A549 (cell line): ENCODE data around the gene GARNL3. TPM values are rescaled to one million over a fixed set of nuclear protein-coding genes. Genes with fewer than 3 reads are reported as not detected.

ENCODE experiments used
- ATAC-seq, 2 experiments: fragments of 200-7000 bp in 1 of 2; fragments of >200 bp in 1 of 2; cut with Nextera tagmentation in 1 of 2; cut with Tn5 transposase in 1 of 2; 3 replicates each; pipeline versions ENCODE4 v1.8.0 to v1.9.1; 2018 to 2020; ENCODE audit warnings: mild to moderate bottlenecking in 1 of 2, moderate library complexity in 1 of 2
- CTCF ChIA-PET: fragments of 300-600 bp; sonication (Branson Sonifier 250); formaldehyde crosslinking; extraction: SDS; loops from one replicate; lab custom pipeline; 2021; ENCODE audit warnings: antibody characterized with exemption, inconsistent platforms; lab: Yijun Ruan, JAX
- POLR2A ChIA-PET: fragments of 350-600 bp; formaldehyde crosslinking; extraction: SDS; loops from one replicate; lab custom pipeline; 2021; ENCODE audit warnings: antibody characterized with exemption, inconsistent platforms; lab: Yijun Ruan, JAX
- DNase-seq, 2 experiments: peaks; one replicate each; pipeline versions ENCODE4 v3.0.0 to v3.0.0-alpha.2; 2011 to 2016; ENCODE audit warnings: low read depth in 1 of 2, low spot score in 1 of 2
- FAIRE-seq: peaks from 2 replicates; lab custom pipeline; 2011; peaks lifted over from hg19 to GRCh38; lab: Jason Lieb, UNC
- H3K27ac ChIP-seq, 2 experiments: fragments of >200 bp; sonication (Bioruptor Twin); formaldehyde crosslinking; 3 replicates each; pipeline ENCODE4 v1.5.1; 2016 to 2017
- H3K4me1 ChIP-seq: fragments of >200 bp; sonication (Bioruptor Twin); formaldehyde crosslinking; 3 replicates; pipeline ENCODE4 v1.6.1; 2016
- H3K4me2 ChIP-seq: fragments of >200 bp; sonication (Bioruptor Twin); formaldehyde crosslinking; 3 replicates; pipeline ENCODE4 v1.6.1; 2016
- H3K4me3 ChIP-seq: fragments of >200 bp; sonication (Bioruptor Twin); formaldehyde crosslinking; 3 replicates; pipeline ENCODE4 v1.5.1; 2016
- H3K9me3 ChIP-seq: fragments of >200 bp; sonication (Bioruptor Twin); formaldehyde crosslinking; 3 replicates; pipeline ENCODE4 v1.6.1; 2016
- CEBPB ChIP-seq, 2 experiments: fragments of >200 bp in 1 of 2; sonication (Bioruptor Twin) in 1 of 2; formaldehyde crosslinking in 1 of 2; IDR thresholded peaks; 2 replicates each; pipeline ENCODE4 v1.6.1; 2012 to 2016
- CHD2 ChIP-seq: fragments of 150-350 bp; IDR thresholded peaks from 2 replicates; pipeline ENCODE4 v1.6.1; 2014; ENCODE audit warnings: low read length; ENCODE audit not compliant: partially characterized antibody
- FOSL2 ChIP-seq, 2 experiments: fragments of 450-650 bp in 1 of 2; fragments of >200 bp in 1 of 2; sonication (Bioruptor Twin) in 1 of 2; formaldehyde crosslinking; IDR thresholded peaks; 2 replicates each; pipeline versions ENCODE4 v1.5.0 to v1.6.1; 2016 to 2020; ENCODE audit warnings: mild to moderate bottlenecking in 1 of 2, moderate library complexity in 1 of 2
- HOXA7 ChIP-seq: fragments of 250-450 bp; sonication (Bioruptor Pico); IDR thresholded peaks from 2 replicates; pipeline ENCODE4 v1.5.0; 2020; ENCODE audit warnings: mild to moderate bottlenecking, moderate library complexity
- HOXB13 ChIP-seq: fragments of 250-450 bp; sonication (Bioruptor Pico); IDR thresholded peaks from 2 replicates; pipeline ENCODE4 v1.5.0; 2020; ENCODE audit warnings: low read depth, mild to moderate bottlenecking, moderate library complexity
- HOXB5 ChIP-seq: fragments of 250-450 bp; sonication (Bioruptor Pico); IDR thresholded peaks from 2 replicates; pipeline ENCODE4 v1.5.0; 2020; ENCODE audit warnings: mild to moderate bottlenecking, moderate library complexity
- JUN ChIP-seq, 2 experiments: fragments of >200 bp; sonication (Bioruptor Twin); formaldehyde crosslinking; IDR thresholded peaks; 2 replicates in 1 of 2; 3 replicates in 1 of 2; pipeline ENCODE4 v1.6.1; 2016 to 2017
- JUNB ChIP-seq: fragments of >200 bp; sonication (Bioruptor Twin); formaldehyde crosslinking; IDR thresholded peaks from 2 replicates; pipeline ENCODE4 v1.6.1; 2016
- MAZ ChIP-seq: fragments of 150-350 bp; IDR thresholded peaks from 2 replicates; pipeline ENCODE4 v1.6.1; 2014; ENCODE audit warnings: antibody characterized with exemption, low read depth, low read length, borderline replicate concordance
- MYC ChIP-seq: IDR thresholded peaks from 2 replicates; pipeline ENCODE4 v1.6.1; 2012; ENCODE audit warnings: mild to moderate bottlenecking, inconsistent platforms, low read length, improper control_type of control experiment, borderline replicate concordance
- RAD21 ChIP-seq, 2 experiments: fragments of >200 bp in 1 of 2; sonication (Bioruptor Twin) in 1 of 2; formaldehyde crosslinking in 1 of 2; IDR thresholded peaks in 1 of 2; conservative IDR thresholded peaks in 1 of 2; 2 replicates in 1 of 2; 3 replicates in 1 of 2; pipeline ENCODE4 v1.6.1; 2012 to 2018; ENCODE audit warnings: inconsistent platforms in 1 of 2
- RCOR1 ChIP-seq: fragments of 150-350 bp; IDR thresholded peaks from 2 replicates; pipeline ENCODE4 v1.6.1; 2014; ENCODE audit warnings: antibody characterized with exemption, low read length, low read depth
- RFX5 ChIP-seq: fragments of 450-650 bp; IDR thresholded peaks from 2 replicates; pipeline ENCODE4 v1.7.1; 2014; ENCODE audit warnings: antibody characterized with exemption, mild to moderate bottlenecking, moderate library complexity
- TFCP2L1 ChIP-seq: fragments of 250-450 bp; sonication (Bioruptor Pico); IDR thresholded peaks from 2 replicates; pipeline ENCODE4 v1.5.0; 2021; ENCODE audit warnings: mild to moderate bottlenecking
- ZFP36 ChIP-seq: fragments of 450-650 bp; IDR thresholded peaks from 2 replicates; pipeline ENCODE4 v1.6.1; 2014; ENCODE audit warnings: borderline replicate concordance; ENCODE audit not compliant: partially characterized antibody
- ZNF302 ChIP-seq: fragments of 250-450 bp; sonication (Bioruptor Pico); IDR thresholded peaks from 2 replicates; pipeline ENCODE4 v1.9.0; 2021; ENCODE audit warnings: inconsistent platforms, mild to moderate bottlenecking, moderate library complexity
- WGBS: methylation state at CpG from one replicate; pipeline ENCODE4 v1.1.6; 2017; ENCODE audit errors: missing lambda C conversion rate; 5-methylcytosine and 5-hydroxymethylcytosine counted together
- polyA plus RNA-seq, 4 experiments: library from polyadenylated mRNA; depleted of rRNA in 3 of 4; stranded (reverse); fragments of >200 nt; fragmentation: RNase III in 1 of 4; extraction: RNeasy Plus Mini Kit Qiagen cat#74134 plus additional on column Dnase treatment in 1 of 4; gene quantifications; 2 replicates in 3 of 4; 3 replicates in 1 of 4; pipeline ENCODE4 v1.2.3, GENCODE V29; 2011 to 2017
- TF ChIP-seq, protein P1 (sequence below): fragments of 150-350 bp; IDR thresholded peaks from 2 replicates; pipeline ENCODE4 v1.6.1; 2014; ENCODE audit warnings: low read depth, mild to moderate bottlenecking, low read length
- TF ChIP-seq, protein P2 (sequence below): fragments of 250-450 bp; sonication (Bioruptor Pico); IDR thresholded peaks from 2 replicates; pipeline ENCODE4 v1.5.0; 2020; ENCODE audit warnings: low read depth, mild to moderate bottlenecking, moderate library complexity
- TF ChIP-seq, protein P3 (sequence below): IDR thresholded peaks from 2 replicates; pipeline ENCODE4 v1.6.1; 2012; ENCODE audit warnings: low read depth, borderline replicate concordance
- TF ChIP-seq, protein P4 (sequence below): fragments of 450-650 bp; IDR thresholded peaks from 2 replicates; pipeline ENCODE4 v1.6.1; 2014; ENCODE audit warnings: antibody characterized with exemption
- TF ChIP-seq, protein P5 (sequence below): IDR thresholded peaks from 2 replicates; pipeline ENCODE4 v1.6.1; 2012

The GARNL3 gene
- polyA plus RNA-seq, 2 of the 4 experiments (the other 2 are of a cell fraction) = 2.9 to 5.1 TPM

DNA sequence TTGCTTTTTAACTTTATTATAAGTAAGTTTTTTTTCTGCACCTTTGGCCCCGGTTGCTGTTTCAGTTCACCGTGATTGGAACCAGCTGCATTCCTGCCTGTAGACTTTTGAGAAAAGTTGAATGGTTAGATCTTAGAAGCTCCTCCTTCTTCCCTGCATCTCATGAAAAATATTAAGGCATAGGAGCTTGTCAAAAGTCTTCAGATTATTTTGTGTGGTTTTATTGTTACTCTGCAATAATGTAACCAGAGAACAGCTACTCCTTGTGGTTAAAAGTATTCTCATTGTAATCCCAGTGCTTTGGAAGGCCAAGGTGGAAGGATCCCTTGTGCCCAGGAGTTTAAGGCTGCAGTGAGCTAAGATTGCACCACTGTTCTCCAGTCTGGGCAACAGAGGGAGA is 129.1 kb downstream of the GARNL3 start:
- ChIA-PET CTCF (interaction anchor here (0.7 to 2.7 kb wide), 5 partner anchors 46 to 179 kb away, joined by 3 to 9 read pairs (median 6); no protein-coding TSS in a partner anchor), POLR2A (no interaction called here)
- Histone ChIP-seq H3K4me3 (no peak overlapping the region), H3K4me1 (peaks cover 28% of the 10 kb centered on the region), H3K27ac (no peak overlapping the region), H3K9me3 (no peaks in the 10 kb centered on the region), H3K4me2 (no peak overlapping the region)
- WGBS = 84% methylated on average over 2 of the region's 2 CpGs
- no peak for FAIRE-seq
- DNase-seq = no peak
- TF ChIP-seq CEBPB (IDR thresholded peaks at IDR 0.05) (no peak), RAD21 (conservative IDR thresholded peaks at IDR 0.05 in 1 of 2, IDR thresholded peaks at IDR 0.05 in 1 of 2) (peak in 1 of 2 experiments; percentile 21; a peak in 1 of 5 replicates)
- ATAC-seq = no peak

DNA sequence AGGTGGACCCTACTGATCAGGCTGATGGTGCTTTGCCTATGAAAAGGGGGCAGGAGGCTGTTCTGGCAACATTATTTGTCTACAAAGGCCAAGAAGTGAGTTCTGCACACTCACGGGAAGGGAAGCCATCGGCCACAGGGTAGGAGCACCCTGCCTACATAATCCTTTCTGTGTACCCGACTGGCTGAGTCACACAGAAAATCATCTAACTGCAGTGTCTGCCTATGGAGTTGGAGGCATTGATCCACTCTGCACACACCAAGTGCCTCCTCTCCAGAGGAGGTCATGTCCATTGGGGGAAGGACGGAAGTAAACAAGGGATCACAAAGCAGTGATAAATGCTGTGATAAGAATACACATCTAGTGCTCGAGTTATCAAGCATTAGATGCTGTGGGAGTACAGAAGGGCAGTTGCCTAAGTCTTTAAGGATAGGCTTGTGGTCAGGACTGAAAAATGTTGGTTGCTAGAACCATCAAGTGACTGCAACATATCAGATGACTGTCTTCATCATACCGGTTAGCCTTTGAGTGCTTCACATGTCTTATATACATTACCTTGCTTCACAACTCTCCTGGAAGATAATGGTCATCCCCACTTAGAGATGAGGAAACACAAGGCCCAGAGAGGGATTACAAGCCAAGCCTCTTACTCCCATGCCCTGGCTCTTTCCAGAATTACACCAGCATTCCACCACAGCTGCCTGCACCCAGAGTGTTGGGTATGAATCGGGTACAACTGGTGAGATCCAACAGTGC is 131.1 kb downstream of the GARNL3 start:
- TF ChIP-seq, protein P1, sequence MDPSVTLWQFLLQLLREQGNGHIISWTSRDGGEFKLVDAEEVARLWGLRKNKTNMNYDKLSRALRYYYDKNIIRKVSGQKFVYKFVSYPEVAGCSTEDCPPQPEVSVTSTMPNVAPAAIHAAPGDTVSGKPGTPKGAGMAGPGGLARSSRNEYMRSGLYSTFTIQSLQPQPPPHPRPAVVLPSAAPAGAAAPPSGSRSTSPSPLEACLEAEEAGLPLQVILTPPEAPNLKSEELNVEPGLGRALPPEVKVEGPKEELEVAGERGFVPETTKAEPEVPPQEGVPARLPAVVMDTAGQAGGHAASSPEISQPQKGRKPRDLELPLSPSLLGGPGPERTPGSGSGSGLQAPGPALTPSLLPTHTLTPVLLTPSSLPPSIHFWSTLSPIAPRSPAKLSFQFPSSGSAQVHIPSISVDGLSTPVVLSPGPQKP = no peak
- no peak for TF ChIP-seq MAZ
- TF ChIP-seq, protein P2, sequence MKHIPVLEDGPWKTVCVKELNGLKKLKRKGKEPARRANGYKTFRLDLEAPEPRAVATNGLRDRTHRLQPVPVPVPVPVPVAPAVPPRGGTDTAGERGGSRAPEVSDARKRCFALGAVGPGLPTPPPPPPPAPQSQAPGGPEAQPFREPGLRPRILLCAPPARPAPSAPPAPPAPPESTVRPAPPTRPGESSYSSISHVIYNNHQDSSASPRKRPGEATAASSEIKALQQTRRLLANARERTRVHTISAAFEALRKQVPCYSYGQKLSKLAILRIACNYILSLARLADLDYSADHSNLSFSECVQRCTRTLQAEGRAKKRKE (CRISPR knock-in tag) = no peak
- TF ChIP-seq ZNF302 (CRISPR knock-in tag) = no peak
- TF ChIP-seq, protein P3, sequence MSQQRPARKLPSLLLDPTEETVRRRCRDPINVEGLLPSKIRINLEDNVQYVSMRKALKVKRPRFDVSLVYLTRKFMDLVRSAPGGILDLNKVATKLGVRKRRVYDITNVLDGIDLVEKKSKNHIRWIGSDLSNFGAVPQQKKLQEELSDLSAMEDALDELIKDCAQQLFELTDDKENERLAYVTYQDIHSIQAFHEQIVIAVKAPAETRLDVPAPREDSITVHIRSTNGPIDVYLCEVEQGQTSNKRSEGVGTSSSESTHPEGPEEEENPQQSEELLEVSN = no peak
- TF ChIP-seq CEBPB (IDR thresholded peaks at IDR 0.05) = no peak
- TF ChIP-seq RFX5 = no peak
- TF ChIP-seq HOXA7 (CRISPR knock-in tag) = no peak
- no peak for TF ChIP-seq ZFP36
- TF ChIP-seq JUNB = no peak
- TF ChIP-seq HOXB13 (CRISPR knock-in tag) = no peak
- no peak for TF ChIP-seq FOSL2 (IDR thresholded peaks at IDR 0.05)
- no peak for TF ChIP-seq FOSL2 (CRISPR knock-in tag; IDR thresholded peaks at IDR 0.05)
- no peak for TF ChIP-seq CHD2
- no peak for TF ChIP-seq TFCP2L1
- no peak for TF ChIP-seq RCOR1
- no peak for ATAC-seq
- ChIA-PET POLR2A (interaction anchor here (1.1 to 2.2 kb wide), 4 partner anchors 28 to 481 kb away, joined by 4 to 25 read pairs (median 8); partner anchors contain the start of genes LRSAM1, RALGPS1, RPL12 and ZNF79), CTCF (interaction anchor here (0.9 to 6.6 kb wide), 7 partner anchors 10 to 455 kb away, joined by 3 to 33 read pairs (median 12); no protein-coding TSS in a partner anchor)
- Histone ChIP-seq H3K4me3 (peak overlapping the region; percentile 48), H3K9me3 (no peaks in the 10 kb centered on the region), H3K4me1 (peaks cover 9% of the 10 kb centered on the region; the same call in 2 of the 3 replicates), H3K4me2 (peak overlapping the region; percentile 83), H3K27ac (peak overlapping the region in 1 of 2 experiments; percentile 80; a peak in 5 of 6 replicates)
- no peak for FAIRE-seq
- DNase-seq = no peak
- WGBS = 84% methylated on average over 7 of the region's 7 CpGs

DNA sequence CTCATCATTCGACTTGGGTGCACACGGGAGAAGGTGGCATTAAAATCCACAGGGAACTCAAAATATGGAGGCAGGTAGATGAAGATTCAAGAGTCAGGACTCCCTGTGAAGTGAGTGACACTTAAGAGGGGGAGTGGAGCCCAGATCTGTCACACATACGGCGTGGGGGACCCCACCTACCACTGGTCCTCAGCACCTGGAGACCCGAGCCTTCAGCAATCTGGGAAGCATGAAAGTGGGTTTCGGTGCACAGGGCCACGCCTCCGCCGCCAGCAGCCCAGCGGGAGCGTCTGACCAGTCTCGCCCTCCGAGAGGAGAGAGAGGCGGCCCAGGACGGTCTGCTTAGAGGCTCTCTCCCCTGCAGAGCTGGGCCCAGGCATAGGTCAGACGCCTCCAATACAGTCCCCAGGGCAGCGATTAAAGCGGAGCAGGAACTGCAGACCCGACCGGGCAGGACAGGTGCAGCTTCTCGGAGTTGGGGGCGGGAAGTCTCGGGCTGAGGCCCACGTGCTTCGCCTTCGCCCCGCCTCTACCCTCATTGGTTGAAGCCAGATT is 131.8 kb downstream of the GARNL3 start:
- TF ChIP-seq, protein P3 = peak; percentile 92
- TF ChIP-seq MYC (peak; percentile 73; the same call in 1 of the 2 replicates), JUN (IDR thresholded peaks at IDR 0.05) (no peak), RAD21 (conservative IDR thresholded peaks at IDR 0.05 in 1 of 2, IDR thresholded peaks at IDR 0.05 in 1 of 2) (0 out of 5 replicates have a peak, but pooled peaks of 1 of the 2 experiments have one; percentile 13), RCOR1 (no peak), HOXB5 (CRISPR knock-in tag) (peak; percentile 64; the same call in 1 of the 2 replicates)
- TF ChIP-seq, protein P4, sequence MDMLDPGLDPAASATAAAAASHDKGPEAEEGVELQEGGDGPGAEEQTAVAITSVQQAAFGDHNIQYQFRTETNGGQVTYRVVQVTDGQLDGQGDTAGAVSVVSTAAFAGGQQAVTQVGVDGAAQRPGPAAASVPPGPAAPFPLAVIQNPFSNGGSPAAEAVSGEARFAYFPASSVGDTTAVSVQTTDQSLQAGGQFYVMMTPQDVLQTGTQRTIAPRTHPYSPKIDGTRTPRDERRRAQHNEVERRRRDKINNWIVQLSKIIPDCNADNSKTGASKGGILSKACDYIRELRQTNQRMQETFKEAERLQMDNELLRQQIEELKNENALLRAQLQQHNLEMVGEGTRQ = peak; percentile 88
- TF ChIP-seq, protein P5, sequence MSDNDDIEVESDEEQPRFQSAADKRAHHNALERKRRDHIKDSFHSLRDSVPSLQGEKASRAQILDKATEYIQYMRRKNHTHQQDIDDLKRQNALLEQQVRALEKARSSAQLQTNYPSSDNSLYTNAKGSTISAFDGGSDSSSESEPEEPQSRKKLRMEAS = peak; percentile 95
- TF ChIP-seq, all 56 proteins: peak for 6
- H3K9me3 ChIP-seq = no peaks in the 10 kb centered on the region
- WGBS = 4% methylated on average over 12 of the region's 27 CpGs
- CTCF ChIA-PET = interaction anchor here (0.8 to 6.6 kb wide), 25 partner anchors 11 to 455 kb away, joined by 3 to 33 read pairs (median 7); no protein-coding TSS in a partner anchor
- peak overlapping the region; percentile 48 for H3K4me3 ChIP-seq
- POLR2A ChIA-PET = interaction anchor here (0.5 to 2.2 kb wide), 12 partner anchors 8 to 520 kb away, joined by 3 to 25 read pairs (median 5); partner anchors contain the start of genes LRSAM1, RALGPS1, RPL12 and ZNF79
- no peak for FAIRE-seq
- peaks cover 6% of the 10 kb centered on the region; the same call in 1 of the 3 replicates for H3K4me1 ChIP-seq
- no peak for DNase-seq
- peak; percentile 55 for ATAC-seq
- peak overlapping the region; percentile 83 for H3K4me2 ChIP-seq
- H3K27ac ChIP-seq = peak overlapping the region; percentile 41 to 80; a peak in 5 of 6 replicates
